Central memory CD4-positive, alpha-beta T cell (primary cell): ENCODE measurements around the gene TAF1B.
A peak's percentile ranks its signal among the peaks of the same experiment; 100 is the strongest.

Experiments used
- DNase-seq: peaks from one replicate; pipeline ENCODE4 v3.0.0; 2022

Gene TAF1B

DNA sequence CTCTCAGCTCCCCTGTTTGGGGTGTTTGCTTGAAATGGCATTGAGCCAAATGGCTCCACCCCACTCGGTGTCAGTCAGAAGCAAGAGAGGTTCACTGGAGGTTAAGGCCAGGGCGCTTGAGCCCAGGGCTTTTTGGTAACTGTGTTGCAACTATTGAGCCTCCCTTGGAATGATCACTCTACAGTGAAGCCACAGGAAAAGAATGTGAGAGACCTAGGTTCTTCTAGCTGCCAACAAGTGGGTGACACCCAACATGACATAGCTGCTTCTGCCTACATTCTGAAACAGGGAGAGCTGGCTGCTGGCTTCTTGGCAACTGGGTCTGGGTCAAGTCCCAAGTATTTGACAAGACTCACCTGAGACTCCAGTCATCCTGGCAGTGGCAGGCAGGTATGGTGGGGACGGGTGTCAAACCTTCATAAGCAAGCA lies 101.1 kb downstream of the TAF1B start:
- DNase-seq: no peak

DNA sequence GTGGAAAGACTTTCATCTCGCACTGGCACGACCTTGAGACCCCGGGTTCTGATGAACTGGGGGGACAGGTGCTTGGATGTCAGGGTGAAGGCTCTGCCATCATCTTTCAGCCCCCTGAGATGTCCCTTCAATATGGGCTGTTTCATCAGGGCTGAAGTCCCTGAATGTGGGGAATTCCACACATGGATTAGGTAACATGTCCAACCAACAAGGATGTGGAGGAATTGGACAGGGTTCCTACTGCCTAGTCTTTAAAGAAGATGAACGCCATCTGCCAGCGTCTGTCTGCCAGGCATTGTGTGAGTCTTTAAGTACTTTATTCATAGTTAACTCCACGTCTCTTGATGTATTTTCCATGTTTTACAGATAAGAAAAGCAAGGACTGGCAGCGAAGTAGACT lies 102.3 kb downstream of the TAF1B start:
- no peak for DNase-seq

DNA sequence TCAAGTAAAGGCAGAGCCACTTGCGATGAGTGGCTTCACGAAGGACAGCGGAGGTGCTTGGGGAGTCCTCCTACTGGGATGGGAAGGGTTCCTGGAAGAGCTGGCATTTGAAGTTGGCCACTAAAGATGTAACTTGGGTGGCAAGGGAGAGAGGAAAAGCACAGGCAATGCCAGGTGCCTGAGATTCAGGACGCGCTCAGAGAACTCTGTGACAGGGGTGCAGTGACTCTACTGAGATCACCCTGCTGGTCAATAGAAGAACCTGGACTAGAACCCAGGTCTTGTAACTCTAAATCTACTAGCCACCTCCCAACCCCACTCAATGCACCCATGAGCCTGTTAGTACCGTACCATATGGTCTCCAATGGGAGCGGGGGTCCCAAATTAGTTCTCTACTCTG lies 102.8 kb downstream of the TAF1B start:
- no peak for DNase-seq

DNA sequence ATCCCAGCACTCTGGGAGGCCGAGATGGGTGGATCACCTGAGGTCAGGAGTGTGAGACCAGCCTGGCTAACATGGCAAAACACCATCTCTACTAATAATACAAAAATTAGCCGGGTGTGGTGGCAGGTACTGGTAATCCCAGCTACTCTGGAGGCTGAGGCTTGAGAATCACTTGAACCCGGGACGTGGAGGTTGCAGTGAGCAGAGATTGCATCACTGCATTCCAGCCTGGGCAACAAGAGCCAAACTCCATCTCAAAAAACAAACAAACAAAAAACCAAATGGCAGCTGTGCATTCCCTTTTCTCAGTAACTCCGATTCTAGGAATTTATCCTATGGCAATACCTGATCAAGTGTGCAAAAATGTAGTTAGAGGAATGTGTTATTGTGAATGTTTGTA lies 103.5 kb downstream of the TAF1B start:
- no peak for DNase-seq

DNA sequence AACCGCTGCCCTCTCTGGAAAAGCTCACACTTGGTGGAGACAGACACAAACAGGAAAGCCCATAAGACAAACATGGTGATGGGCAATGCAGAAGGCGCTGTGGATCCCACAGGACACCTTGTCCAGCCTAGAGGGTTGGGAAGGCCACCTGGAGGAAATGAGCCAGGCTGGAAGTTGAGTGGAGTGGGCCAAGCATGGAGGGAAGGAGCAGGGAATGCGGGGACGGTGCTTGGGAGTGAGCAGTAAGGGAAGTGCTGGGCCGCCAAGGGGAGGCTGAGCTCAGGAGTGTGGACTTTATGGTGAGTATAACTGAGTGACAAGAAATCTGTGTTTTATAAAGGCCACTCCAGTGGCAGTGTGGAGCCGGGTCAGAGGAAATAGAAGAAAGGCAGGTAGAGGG lies 105.4 kb downstream of the TAF1B start:
- DNase-seq: no peak

DNA sequence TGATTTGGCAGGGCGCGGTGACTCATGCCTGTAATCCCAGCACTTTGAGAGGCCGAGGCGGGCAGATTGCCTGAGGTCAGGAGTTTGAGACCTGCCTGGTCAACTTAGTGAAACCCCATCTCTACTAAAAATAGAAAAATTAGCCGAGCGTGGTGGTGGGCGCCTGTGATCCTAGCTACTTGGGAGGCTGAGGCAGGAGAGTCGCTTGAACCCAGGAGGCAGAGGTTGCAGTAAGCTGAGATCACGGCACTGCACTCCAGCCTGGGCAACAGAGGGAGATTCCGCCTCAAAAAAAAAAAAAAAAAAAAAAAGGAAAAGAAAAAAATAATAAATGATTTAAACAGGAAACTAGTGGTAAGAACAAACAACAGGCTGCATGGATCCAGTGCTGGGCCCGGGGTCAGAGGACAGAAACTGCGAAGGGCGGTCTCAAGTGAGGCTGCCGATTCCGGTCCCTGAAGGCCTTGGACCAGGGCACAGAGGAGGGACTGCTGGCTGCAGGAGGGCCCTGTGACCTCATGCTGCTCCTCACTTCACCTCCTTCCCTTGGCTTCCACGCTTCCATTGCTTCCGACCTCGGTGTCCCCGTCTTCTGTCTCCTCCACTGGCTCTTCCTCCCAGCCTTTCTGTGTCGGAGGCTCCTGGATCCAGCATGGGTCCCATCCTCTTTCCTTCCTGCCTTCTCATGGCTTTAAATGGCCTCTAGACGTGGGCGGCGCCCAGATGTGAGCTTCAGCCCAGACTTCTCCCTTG lies 106.1 kb downstream of the TAF1B start:
- no peak for DNase-seq

DNA sequence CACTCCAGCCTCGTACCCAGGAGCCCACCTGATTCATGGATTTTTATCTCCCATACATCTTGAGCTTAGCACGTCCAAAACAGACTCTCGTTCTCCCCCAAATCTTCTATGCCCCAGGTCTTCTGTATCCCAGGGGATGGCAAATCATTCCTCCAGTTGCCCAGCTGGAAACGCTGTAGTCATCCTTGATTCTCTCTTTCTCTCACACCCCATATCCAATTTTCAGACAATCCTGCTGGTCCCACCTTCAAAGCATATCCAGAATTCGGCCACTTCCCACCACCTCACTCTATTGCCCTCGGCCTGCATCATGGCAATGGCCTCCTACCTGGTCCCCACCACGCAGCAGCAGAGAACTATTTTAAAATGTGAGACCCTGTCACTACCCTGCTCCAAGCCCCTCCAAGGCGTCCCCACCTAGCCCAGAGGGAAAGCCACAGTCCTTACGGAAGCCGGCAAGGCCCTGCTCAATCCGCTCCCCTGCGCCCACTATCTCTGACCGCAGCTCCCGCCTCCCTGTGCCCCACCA lies 106.8 kb downstream of the TAF1B start:
- DNase-seq: no peak

DNA sequence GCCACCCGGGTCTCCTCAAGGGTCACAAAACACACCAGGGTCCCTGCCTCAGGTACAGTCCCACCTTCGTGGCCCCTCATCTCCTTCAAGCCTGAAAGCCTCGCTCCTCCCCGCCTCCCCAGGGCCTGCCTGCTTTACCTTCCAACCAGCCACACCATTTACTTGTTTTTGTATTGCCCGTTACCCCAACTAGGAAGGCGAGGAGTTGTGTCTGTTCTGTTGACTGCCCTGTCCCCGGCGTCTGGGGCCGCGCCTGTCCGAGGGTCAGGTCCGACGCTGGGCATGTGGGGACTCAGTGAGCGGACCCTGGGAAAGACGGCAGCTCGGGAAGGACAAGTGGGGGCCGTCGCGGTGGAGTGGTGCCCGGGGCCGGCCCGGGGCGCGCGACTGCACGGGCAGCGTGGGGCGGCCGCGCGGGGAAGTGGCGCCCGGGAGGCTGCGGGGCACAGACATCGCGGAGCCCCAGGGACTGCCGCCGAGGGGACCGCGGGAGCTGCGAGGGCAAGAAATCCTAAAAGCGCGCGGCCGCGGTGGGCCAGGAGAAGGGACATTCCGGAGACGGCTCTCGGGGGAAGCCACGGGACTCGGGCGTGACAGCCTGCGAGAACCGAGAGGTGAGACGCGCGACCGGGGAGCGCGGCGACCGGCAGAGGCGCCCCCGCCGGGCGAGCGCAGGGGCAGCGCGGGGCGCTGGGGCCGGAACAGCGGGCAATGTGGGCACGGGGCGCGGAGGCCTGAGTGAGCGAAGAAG lies 107.4 kb downstream of the TAF1B start:
- DNase-seq: no peak

DNA sequence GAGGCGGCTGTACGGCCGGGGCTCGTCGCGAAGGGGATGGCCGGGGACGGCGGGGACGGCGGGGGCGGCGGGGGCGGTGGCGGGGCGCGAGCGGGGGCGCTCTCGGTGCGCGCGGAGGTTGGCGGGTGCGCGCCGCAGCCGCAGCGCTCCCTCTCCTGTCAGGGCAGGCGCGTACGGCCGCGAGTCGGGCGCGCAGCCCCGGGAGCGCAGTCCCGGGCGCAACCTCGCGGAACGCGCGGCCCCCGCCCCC lies 107.9 kb downstream of the TAF1B start:
- DNase-seq: no peak

DNA sequence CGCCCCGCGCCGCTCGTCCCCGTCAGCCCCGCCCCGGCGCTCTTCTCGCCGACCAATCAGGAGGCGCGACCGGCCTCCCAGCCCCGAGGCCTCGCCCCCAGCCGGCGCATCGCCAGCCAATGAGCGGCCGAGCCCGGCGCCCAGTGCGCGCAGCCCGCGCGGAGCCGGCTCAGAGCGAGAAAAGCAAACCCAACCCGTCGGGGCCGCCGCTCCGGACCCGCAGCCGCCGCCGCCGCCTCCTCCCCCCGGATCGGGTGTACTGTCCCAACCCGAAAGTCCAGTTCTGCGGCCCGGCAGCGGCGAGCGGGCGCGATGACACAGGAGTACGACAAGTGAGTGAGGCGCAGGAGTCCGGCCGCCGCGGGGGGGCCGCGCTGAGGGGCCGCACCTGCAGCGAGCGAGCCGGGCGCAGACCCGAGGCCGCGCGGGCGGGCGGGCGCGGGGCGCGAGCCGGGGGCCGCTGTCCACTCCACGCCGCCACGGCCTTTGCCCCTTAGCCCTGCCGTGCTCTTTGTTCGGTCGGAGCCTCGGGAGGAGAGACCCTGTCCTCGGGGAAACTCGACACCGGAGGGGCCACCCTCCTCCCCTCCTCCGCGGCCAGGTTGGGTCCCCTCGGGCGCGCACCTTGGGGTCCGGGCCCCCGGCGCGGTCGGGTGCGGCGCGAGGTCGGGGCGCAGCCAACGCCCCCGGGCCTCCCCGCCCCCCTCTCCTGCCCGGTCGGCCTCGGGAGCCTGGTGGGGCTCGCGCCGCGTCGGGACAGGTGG lies 108.4 kb downstream of the TAF1B start, which contains the start of gene GRHL1:
Gene GRHL1 (plus strand): TSS at position 172 of the 764 bp plus-strand sequence. CDS start 141 bp downstream, at position 313.
- DNase-seq: peak; percentile 89

DNA sequence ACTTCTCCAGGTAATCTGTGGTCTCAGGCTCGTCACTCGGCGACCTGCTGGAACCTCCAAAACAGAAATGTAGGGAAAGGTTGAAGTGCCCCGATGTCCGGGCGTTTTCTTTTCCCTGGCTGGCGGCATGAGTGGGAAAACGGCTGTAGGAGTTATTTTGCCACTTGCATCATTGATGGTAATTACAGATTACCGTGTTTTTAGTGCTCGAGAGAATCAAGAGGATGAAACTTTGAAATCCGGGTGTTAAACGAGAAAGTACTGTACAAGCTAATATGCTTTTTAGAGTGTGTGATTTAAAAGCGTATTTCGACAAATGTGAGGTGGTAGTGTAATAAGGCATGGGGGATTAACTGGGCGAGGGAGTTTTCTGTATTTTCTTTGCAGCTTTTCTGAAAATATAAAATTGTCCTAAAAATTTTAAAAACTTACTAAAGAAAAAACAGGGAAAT lies 109.0 kb downstream of the TAF1B start:
- no peak for DNase-seq

DNA sequence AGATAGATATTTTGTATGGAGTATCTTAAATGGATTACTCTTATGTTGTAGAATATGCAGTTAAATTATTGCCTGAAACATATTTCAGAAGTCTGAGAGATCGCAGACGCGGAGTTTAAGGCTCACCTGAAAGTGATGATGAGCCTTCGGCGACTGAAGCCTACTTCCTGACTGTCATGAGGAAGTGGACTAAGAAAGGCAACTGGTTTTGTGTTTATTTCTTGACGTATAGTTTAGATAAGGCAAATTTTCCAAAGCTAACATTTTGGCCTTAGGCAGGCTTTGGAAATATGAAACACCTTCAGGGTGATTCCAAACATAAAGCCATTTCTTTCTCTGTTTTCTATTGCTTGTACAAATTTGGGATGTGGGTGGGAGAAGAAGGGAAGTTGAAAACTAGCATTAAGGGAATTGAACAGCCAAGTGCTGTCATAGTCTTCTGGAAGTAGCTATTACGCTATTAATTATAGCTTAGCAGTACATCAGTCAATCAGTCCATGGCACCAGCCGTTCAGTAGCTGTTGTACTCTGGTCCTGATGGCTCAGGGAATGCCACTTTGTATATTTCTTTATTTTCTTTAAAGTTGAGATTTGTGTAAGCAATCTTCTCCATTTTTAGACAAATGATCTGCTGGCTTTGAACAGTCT lies 109.7 kb downstream of the TAF1B start:
- no peak for DNase-seq

DNA sequence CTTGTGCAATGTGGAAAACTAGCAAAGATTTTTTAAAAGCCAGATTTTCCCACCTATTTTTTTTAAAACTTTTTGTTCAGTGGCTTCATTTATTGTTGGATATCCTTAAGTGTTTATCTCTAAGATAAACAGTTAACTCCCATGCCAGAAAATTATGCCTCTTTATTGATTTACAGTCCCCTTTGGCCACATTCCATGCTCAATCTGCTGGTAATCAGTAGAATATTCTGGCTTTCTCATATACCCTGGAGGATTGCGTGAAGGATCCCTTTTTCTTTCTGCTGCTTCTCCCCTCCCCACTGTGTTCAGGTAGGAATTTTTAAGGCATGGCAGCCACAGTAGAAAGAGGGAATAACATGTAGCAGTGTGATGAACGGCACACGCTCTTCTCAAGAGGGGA lies 110.9 kb downstream of the TAF1B start:
- DNase-seq: no peak

DNA sequence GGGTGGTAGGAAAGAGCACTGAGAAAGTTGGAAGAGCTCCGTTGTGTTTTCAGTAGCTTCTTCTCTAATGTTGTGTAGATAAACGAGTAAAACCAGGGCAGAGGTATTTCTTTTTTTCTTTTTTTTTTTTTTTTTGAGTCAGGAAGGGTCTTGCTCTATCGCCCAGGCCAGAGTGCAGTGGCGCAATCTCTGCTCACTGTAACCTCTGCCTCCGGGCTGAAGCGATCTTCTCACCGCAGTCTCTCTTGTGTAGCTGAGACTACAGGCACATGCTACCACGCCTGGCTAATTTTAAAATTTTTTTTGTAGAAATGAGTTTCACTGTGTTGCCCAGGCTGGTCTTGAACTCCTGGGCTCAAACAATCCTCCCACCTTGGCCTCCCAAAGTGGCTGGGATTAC lies 114.8 kb downstream of the TAF1B start:
- no peak for DNase-seq

DNA sequence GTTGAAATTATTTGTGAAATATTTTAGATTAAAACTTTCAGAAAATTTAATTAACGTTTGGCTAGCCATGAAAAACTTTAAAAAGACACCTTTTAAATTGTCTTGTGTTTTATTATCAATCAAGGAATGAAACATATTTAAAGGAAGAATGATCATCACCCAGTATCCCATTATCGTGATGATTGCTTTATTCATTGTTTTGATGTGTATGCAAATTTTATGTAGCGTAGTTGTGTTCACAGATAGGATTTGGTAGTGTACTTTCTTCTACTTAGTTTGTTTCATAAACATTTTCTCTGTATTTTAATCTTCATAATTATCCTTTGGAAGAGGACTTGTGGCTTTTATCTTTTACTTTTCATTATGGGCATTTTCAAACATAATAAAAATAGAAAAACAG lies 116.0 kb downstream of the TAF1B start:
- no peak for DNase-seq

DNA sequence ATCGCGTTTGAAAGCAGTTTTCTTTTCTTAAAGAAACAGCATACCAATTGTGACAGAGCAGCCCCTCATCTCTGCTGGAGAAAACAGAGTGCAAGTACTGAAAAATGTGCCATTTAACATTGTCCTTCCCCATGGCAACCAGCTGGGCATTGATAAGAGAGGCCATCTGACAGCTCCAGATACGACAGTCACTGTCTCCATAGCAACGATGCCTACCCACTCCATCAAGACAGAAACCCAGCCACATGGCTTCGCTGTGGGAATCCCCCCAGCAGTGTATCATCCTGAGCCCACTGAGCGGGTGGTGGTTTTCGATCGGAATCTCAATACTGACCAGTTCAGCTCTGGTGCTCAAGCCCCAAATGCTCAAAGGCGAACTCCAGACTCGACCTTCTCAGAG lies 117.7 kb downstream of the TAF1B start:
- no peak for DNase-seq

DNA sequence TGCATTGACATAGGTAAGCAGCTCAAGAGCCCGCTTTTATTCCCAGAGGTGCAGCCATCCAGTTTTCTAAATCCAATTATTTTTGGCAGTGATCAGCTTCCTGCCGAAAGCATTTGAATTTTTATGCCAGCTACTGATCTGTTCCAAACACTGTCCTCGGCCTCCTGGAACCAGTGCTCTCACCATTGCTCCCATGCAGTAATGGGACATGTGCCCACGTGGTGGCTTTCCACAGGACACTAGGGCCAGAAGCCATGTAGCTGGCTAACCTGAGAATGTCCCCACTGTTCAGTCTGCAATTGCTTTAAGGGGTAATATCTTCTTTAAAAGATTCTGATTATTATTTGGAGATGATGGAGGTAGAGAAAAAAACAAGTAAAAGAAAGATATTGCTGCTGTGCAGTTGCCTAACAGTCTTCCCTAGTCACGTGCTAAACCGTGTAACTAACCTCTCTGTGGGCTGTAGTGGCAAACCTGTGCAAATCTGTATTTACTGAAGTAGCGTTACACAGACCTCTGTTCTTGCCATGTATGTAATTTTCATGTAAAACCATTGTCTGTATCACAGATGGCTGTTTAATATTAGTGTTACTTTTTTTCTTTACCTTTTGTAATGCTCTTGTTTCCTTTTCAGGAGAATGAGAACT lies 121.2 kb downstream of the TAF1B start:
- DNase-seq: no peak

DNA sequence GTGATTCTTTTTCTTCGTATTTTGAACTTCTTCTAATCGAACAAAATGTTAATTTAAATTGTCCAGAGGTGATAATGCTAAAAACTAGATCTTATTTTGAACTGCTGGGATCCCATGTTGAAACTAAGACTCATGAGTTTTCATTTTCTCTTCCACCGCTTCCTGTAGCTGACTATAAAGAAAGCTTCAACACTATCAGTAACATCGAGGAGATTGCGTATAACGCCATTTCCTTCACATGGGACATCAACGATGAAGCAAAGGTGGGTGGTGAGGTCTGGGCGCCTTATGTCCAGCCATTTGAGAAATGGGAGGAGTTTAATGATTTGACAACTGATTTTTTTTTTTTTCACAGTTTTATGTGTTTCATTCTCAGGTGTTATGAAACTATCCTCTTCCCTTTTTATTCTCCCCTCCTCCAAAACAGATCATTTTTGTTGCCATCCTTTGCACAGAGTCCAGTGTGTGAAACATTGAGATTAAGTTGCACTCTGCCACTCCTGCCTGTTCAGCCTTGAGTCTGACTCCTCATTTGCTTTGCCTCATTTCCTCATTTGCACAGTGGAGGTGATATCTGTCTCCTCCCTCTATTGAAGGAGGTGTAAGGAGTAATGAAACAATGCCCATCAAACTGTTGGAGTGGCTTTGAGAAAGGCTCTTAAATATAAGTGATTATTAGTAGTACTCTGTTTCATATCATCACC lies 122.0 kb downstream of the TAF1B start:
- DNase-seq: peak; percentile 8

DNA sequence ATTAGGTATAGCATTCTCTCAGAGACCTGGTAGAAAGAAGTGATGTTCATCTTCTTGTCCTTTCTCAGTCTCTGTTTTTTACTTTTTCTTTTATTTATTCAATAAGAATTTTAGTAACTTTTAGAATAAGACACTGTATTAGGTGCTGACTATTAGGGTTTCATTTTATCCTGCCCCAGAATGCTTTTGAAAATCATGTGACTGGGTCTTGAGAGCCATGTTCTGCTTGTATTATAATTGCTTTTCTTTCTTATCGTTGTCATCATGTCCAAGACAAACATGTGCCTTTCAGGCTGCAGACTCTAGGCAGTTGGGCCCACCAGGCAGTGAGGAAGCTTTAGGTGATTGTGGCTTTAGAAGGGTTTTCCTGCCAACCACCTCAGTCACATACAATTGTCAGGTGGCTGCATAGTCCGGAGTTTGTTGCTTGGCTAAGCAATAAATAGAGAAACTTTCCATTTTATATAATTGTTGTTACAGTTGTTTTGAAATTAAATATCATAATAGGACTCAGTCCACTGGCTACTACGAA lies 123.3 kb downstream of the TAF1B start:
- DNase-seq: no peak

DNA sequence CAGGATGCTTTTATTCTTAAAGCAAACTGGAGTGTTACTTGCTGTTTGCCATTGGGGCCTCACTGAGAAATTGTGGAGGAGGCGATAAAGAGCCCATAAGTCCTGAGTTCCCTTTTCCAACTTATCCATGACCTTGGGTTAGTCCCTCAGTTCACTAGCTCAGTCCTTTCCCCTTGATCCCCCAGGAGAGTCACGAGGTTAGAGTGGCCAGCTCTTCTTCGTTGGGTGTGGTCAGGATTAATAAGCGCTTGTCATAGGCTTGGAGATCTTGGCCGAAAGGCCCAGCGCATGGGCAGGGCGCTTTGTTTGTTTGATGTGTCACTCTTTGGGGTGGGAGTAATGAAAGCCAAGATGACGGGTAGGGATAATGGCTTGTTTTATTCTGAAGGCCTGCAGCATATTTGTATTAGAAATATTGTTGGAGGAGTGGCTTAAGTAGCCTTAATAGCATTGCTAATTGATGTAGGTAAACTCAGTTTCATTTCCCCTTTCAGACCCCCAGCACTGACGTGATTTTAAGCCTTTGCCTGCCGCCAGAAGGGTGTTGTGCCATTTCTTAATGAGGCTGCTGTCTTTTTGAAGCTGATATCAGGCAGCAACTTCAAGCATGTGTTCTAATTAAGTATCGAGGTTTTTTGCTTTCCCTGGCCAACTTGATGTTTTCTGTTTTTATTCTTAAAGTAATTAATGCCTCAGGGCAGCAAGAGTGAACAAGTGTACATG lies 123.9 kb downstream of the TAF1B start:
- DNase-seq: no peak
